K562 (cell line): ENCODE measurements around the gene BMP2K. TPM values are rescaled to one million over a fixed set of nuclear protein-coding genes. Genes with fewer than 3 reads are reported as not detected.

Source experiments
- ATAC-seq: fragments of 200-7000 bp; cut with Tn5 transposase; 3 replicates; pipeline ENCODE4 v1.9.1; 2020; ENCODE audit warnings: moderate library complexity
- BruUV-seq: library from RNA; stranded (reverse); fragments of 400-500 nt; replicated peaks from 2 replicates; lab custom pipeline; 2021; lab: Mats Ljungman, UMichigan
- CTCF ChIA-PET: fragments of 300-600 bp; formaldehyde crosslinking; extraction: SDS; loops from one replicate; lab custom pipeline; 2021; ENCODE audit warnings: low intra/inter-chr PET ratio; lab: Yijun Ruan, JAX
- POLR2A ChIA-PET: fragments of 300-600, 350-650 bp; sonication (Branson Sonifier 250); formaldehyde crosslinking; extraction: SDS; loops from one replicate; lab custom pipeline; 2021; ENCODE audit warnings: antibody characterized with exemption, inconsistent platforms; lab: Yijun Ruan, JAX
- DNase-seq, 4 experiments: peaks; one replicate each; pipeline versions ENCODE4 v3.0.0 to v3.0.0-alpha.2; 2011 to 2018; ENCODE audit warnings: low spot score in 3 of 4, mixed read lengths in 3 of 4; ENCODE audit errors: extremely low read depth in 1 of 4
- FAIRE-seq: peaks from 2 replicates; lab custom pipeline; 2011; peaks lifted over from hg19 to GRCh38; lab: Jason Lieb, UNC
- H2AFZ ChIP-seq: 2 replicates; pipeline ENCODE4 v1.6.0; 2011; ENCODE audit warnings: low read depth, low read length, control low read depth, inconsistent platforms
- H3K27ac ChIP-seq: fragments of 200-600 bp; 3 replicates; pipeline ENCODE4 v1.8.0; 2011; ENCODE audit warnings: low read depth, mild to moderate bottlenecking, control low read depth, inconsistent platforms, low read length, moderate library complexity, mixed read lengths; ENCODE audit errors: extremely low read depth
- H3K27me3 ChIP-seq, 2 experiments: fragments of 300-600 bp in 1 of 2; 2 replicates in 1 of 2; 3 replicates in 1 of 2; pipeline versions ENCODE4 v1.6.0 to v1.8.0; 2011; ENCODE audit warnings: inconsistent platforms in 2 of 2, low read length in 2 of 2, mild to moderate bottlenecking in 1 of 2, mixed read lengths in 1 of 2, moderate library complexity in 1 of 2; ENCODE audit not compliant: control insufficient read depth in 2 of 2, insufficient read depth in 2 of 2
- H3K36me3 ChIP-seq: fragments of 300-600 bp; 3 replicates; pipeline ENCODE4 v1.8.0; 2011; ENCODE audit warnings: mild to moderate bottlenecking, low read length, inconsistent platforms; ENCODE audit not compliant: control insufficient read depth, insufficient read depth
- H3K4me1 ChIP-seq, 2 experiments: fragments of 200-600 bp in 1 of 2; replicated peaks in 1 of 2; 2 replicates in 1 of 2; 3 replicates in 1 of 2; pipeline versions ENCODE4 v1.5.1 to v1.8.0; 2011; ENCODE audit warnings: inconsistent platforms in 2 of 2, low read length in 2 of 2, mild to moderate bottlenecking in 1 of 2, mixed read lengths in 1 of 2, moderate library complexity in 1 of 2; ENCODE audit not compliant: control insufficient read depth in 2 of 2, insufficient read depth in 2 of 2
- H3K4me2 ChIP-seq: 2 replicates; pipeline ENCODE4 v1.6.1; 2011; ENCODE audit warnings: low read length, control low read depth, inconsistent platforms, mixed read lengths; ENCODE audit not compliant: insufficient read depth
- H3K4me3 ChIP-seq: fragments of 200-600 bp; sonication (generic), shearing (Covaris generic); 2 replicates; pipeline ENCODE4 v1.5.1; 2016; ENCODE audit warnings: control low read depth, inconsistent platforms
- H3K79me2 ChIP-seq: fragments of 200-600 bp; 3 replicates; pipeline ENCODE4 v1.8.0; 2011; ENCODE audit warnings: low read length, inconsistent platforms; ENCODE audit not compliant: control insufficient read depth, insufficient read depth
- H3K9ac ChIP-seq, 2 experiments: 2 replicates each; pipeline versions ENCODE4 v1.6.0 to v1.6.1; 2011; ENCODE audit warnings: low read depth in 2 of 2, low read length in 2 of 2, control low read depth in 1 of 2, inconsistent platforms in 1 of 2, mild to moderate bottlenecking in 1 of 2, mixed read lengths in 1 of 2; ENCODE audit not compliant: insufficient read depth in 1 of 2
- H3K9me1 ChIP-seq: one replicate; pipeline ENCODE4 v1.6.0; 2011; ENCODE audit warnings: inconsistent platforms, mild to moderate bottlenecking, low read length, moderate library complexity; ENCODE audit not compliant: control insufficient read depth, insufficient read depth
- H3K9me3 ChIP-seq: replicated peaks from 2 replicates; pipeline ENCODE4 v1.5.1; 2011; ENCODE audit warnings: low read depth, low read length, inconsistent platforms; ENCODE audit not compliant: control insufficient read depth, insufficient read depth
- H4K20me1 ChIP-seq: replicated peaks from 2 replicates; pipeline ENCODE4 v1.6.1; 2011; ENCODE audit warnings: low read length, inconsistent platforms, mixed read lengths; ENCODE audit not compliant: control insufficient read depth, insufficient read depth
- BCLAF1 ChIP-seq, 2 experiments: fragments of 450-650 bp in 1 of 2; IDR thresholded peaks; 2 replicates each; pipeline ENCODE4 v1.6.1; 2011 to 2017; ENCODE audit warnings: low read depth in 2 of 2, antibody characterized with exemption in 1 of 2, borderline replicate concordance in 1 of 2, low read length in 1 of 2, mild to moderate bottlenecking in 1 of 2, mixed read lengths in 1 of 2; ENCODE audit not compliant: control insufficient read depth in 1 of 2
- CREM ChIP-seq: IDR thresholded peaks from 2 replicates; pipeline ENCODE4 v1.6.1; 2014; ENCODE audit warnings: antibody characterized with exemption, low read depth
- EP300 ChIP-seq: IDR thresholded peaks from 2 replicates; pipeline ENCODE4 v1.6.1; 2012; ENCODE audit warnings: low read length, improper control_type of control experiment
- ESRRA ChIP-seq: fragments of 450-650 bp; IDR thresholded peaks from 2 replicates; pipeline ENCODE4 v1.6.1; 2014; ENCODE audit warnings: low read depth, mild to moderate bottlenecking, moderate library complexity, borderline replicate concordance
- FOSL1 ChIP-seq: fragments of 200-800 bp; sonication (Bioruptor generic); conservative IDR thresholded peaks from 2 replicates; pipeline ENCODE4 v1.6.1; 2016; ENCODE audit warnings: missing genetic modification characterization, missing compliant biosample characterization
- FOXK1 ChIP-seq: sonication (generic); formaldehyde crosslinking; IDR thresholded peaks from 2 replicates; pipeline ENCODE4 v1.8.0; 2022; ENCODE audit warnings: missing genetic modification reagents, mild to moderate bottlenecking, borderline replicate concordance
- ID3 ChIP-seq, 2 experiments: fragments of 250-450 bp in 1 of 2; fragments of 450-650 bp in 1 of 2; sonication (Bioruptor Pico) in 1 of 2; IDR thresholded peaks; 2 replicates each; pipeline versions ENCODE4 v1.6.1 to v1.8.0; 2016 to 2021; ENCODE audit warnings: mild to moderate bottlenecking in 2 of 2, moderate library complexity in 2 of 2, missing compliant biosample characterization in 1 of 2, missing genetic modification characterization in 1 of 2
- JUN ChIP-seq, 2 experiments: sonication (generic) in 1 of 2; formaldehyde crosslinking in 1 of 2; IDR thresholded peaks; 2 replicates each; pipeline versions ENCODE4 v1.6.1 to v1.8.0; 2012 to 2022; ENCODE audit warnings: borderline replicate concordance in 2 of 2, mild to moderate bottlenecking in 2 of 2, improper control_type of control experiment in 1 of 2, low read depth in 1 of 2, low read length in 1 of 2, missing genetic modification reagents in 1 of 2
- KAT7 ChIP-seq: sonication (generic); formaldehyde crosslinking; IDR thresholded peaks from 2 replicates; pipeline ENCODE4 v1.8.0; 2022; ENCODE audit warnings: missing genetic modification reagents, mild to moderate bottlenecking, borderline replicate concordance
- KDM1A ChIP-seq, 2 experiments: fragments of 450-650 bp; IDR thresholded peaks; 2 replicates each; pipeline ENCODE4 v1.6.1; 2016; ENCODE audit warnings: mild to moderate bottlenecking in 2 of 2
- PKNOX1 ChIP-seq: fragments of 450-650 bp; IDR thresholded peaks from 2 replicates; pipeline ENCODE4 v1.6.1; 2016
- TCF3 ChIP-seq: sonication (generic); formaldehyde crosslinking; IDR thresholded peaks from 2 replicates; pipeline ENCODE4 v1.4.0; 2020; ENCODE audit warnings: mild to moderate bottlenecking, missing genetic modification reagents
- ZNF184 ChIP-seq: sonication (generic); formaldehyde crosslinking; IDR thresholded peaks from 2 replicates; pipeline ENCODE4 v1.5.0; 2020; ENCODE audit warnings: missing genetic modification reagents
- ZNF766 ChIP-seq: fragments of 200-800 bp; sonication (Bioruptor generic); conservative IDR thresholded peaks from 2 replicates; pipeline ENCODE4 v1.6.1; 2016; ENCODE audit warnings: missing genetic modification characterization, missing compliant biosample characterization
- WGBS: fragments of 100-300 bp; shearing (Covaris generic); methylation state at CpG from one replicate; pipeline ENCODE4 v1.1.6; 2016; ENCODE audit warnings: low coverage, mixed read lengths; ENCODE audit not compliant: insufficient coverage; ENCODE audit errors: missing lambda C conversion rate; 5-methylcytosine and 5-hydroxymethylcytosine counted together
- in situ Hi-C: fragments of 300-500 bp; cut with MboI; formaldehyde crosslinking; loops from 4 replicates; pipeline ENCODE4 v1.15.0; 2018; ENCODE audit warnings: inconsistent platforms, mixed read lengths
- intact Hi-C: fragments of 100-400 bp; cut with micrococcal nuclease; formaldehyde crosslinking; loops from 2 replicates; pipeline ENCODE4 v1.14.2; 2022
- polyA plus RNA-seq, 8 experiments: library from polyadenylated mRNA; depleted of rRNA in 4 of 8; stranded (reverse) in 5 of 8; unstranded in 3 of 8; fragments of >200 nt; fragmentation: Nextera tagmentation in 2 of 8; fragmentation: Illumina TruSeq in 1 of 8; extraction: Ambion mirVana in 2 of 8; extraction: Trizol in 1 of 8; gene quantifications; 2 replicates each; pipeline versions ENCODE4 v1.2.1 to v1.2.3, GENCODE V29; 2011 to 2014; ENCODE audit warnings: inconsistent platforms in 1 of 8, missing spikeins in 1 of 8
- total RNA-seq, 7 experiments: library from RNA; depleted of rRNA in 6 of 7; stranded (reverse); fragments of >200 nt in 6 of 7; fragmentation: Illumina TruSeq in 2 of 7; extraction: Trizol in 2 of 7; gene quantifications; 2 replicates each; pipeline versions ENCODE4 v1.2.1 to v1.2.3, GENCODE V29; 2011 to 2021; ENCODE audit warnings: low replicate concordance in 1 of 7

Gene BMP2K
- total and polyA plus RNA-seq, 9 of the 15 experiments (the other 6 are each of a cell fraction or from before 2014, with no cell fraction given): 17.0 to 217 (median 104) TPM

- peak; percentile 12; the same call in 1 of the 2 replicates for TF ChIP-seq PKNOX1
- 0 out of 2 replicates have a peak, but pooled peaks have one; percentile 32 for TF ChIP-seq FOXK1 (CRISPR knock-in tag)
- TF ChIP-seq CREM: 0 out of 2 replicates have a peak, but pooled peaks have one; percentile 25
- TF ChIP-seq ZNF184 (CRISPR knock-in tag): no peak
- no peak for TF ChIP-seq KAT7
- TF ChIP-seq ESRRA: peak; percentile 75; the same call in 1 of the 2 replicates
- TF ChIP-seq FOSL1: peak; percentile 47
These were observed 7.5 kb upstream of the BMP2K start (continued) for GRCh38 chr4:78768452-78769180.

- peak in 1 of 4 experiments; percentile 23 for DNase-seq
- CTCF ChIA-PET: no interaction called here
- TF ChIP-seq ZNF766 (CRISPR knock-in tag) (no peak), ID3 (CRISPR knock-in tag; IDR thresholded peaks at IDR 0.05) (no peak), ID3 (tag; IDR thresholded peaks at IDR 0.05) (peak; percentile 45; the same call in 1 of the 2 replicates), KDM1A (IDR thresholded peaks at IDR 0.05) (peak in 1 of 2 experiments; percentile 6; a peak in 1 of 4 replicates), TCF3 (peak; percentile 61), EP300 (0 out of 2 replicates have a peak, but pooled peaks have one; percentile 19), JUN (IDR thresholded peaks at IDR 0.05; ENCODE audit: borderline replicate concordance, low read depth, low read length) (no peak), JUN (CRISPR knock-in tag; IDR thresholded peaks at IDR 0.05; ENCODE audit: borderline replicate concordance) (no peak), BCLAF1 (IDR thresholded peaks at IDR 0.05; ENCODE audit: borderline replicate concordance in 1 of 2, control insufficient read depth in 1 of 2, low read depth in 2 of 2, low read length in 1 of 2) (no peak)
These were observed 6.0 kb upstream of the BMP2K start for GRCh38 chr4:78770091-78770642.

More at GRCh38 chr4:78770091-78770642, 6.0 kb upstream of the BMP2K start:
- POLR2A ChIA-PET: no interaction called here
- Histone ChIP-seq H3K9ac (no peak overlapping the region), H4K20me1 (no peaks in the 10 kb centered on the region), H3K36me3 (no peaks in the 10 kb centered on the region), H3K27me3 (no peaks in the 10 kb centered on the region), H3K79me2 (peaks cover 9% of the 10 kb centered on the region; the same call in 2 of the 3 replicates), H2AFZ (peak overlapping the region; percentile 52; the same call in 1 of the 2 replicates), H3K4me1 (peaks cover 19 to 67% of the 10 kb centered on the region in 2 experiments), H3K9me3 (no peaks in the 10 kb centered on the region), H3K4me2 (no peak overlapping the region), H3K4me3 (no peak overlapping the region), H3K27ac (peak overlapping the region; percentile 31; the same call in 2 of the 3 replicates), H3K9me1 (no peaks in the 10 kb centered on the region)
- in situ Hi-C loops: no loop called here
- ATAC-seq (no peak), FAIRE-seq (no peak)
- BruUV-seq: no TSS peak
- 21% methylated on average over 3 of the region's 3 CpGs for WGBS
- intact Hi-C loops: no loop called here
